ENCODE measurements around the gene RIN3.

GRCh38 chr14:92704821-92705220 lies 191.2 kb downstream of the RIN3 start:
- TF ChIP-seq CTCF (IDR thresholded peaks at IDR 0.05) (no peak), POLR2AphosphoS5 (IDR thresholded peaks at IDR 0.05; ENCODE audit: low read depth, low read length) (no peak), TCF7L2 (IDR thresholded peaks at IDR 0.05; ENCODE audit: low read depth, low read length) (no peak), SIN3A (IDR thresholded peaks at IDR 0.05; ENCODE audit: borderline replicate concordance, insufficient read depth, low read depth, low read length) (no peak), REST (IDR thresholded peaks at IDR 0.05; ENCODE audit: insufficient read depth in 1 of 2, low read depth in 2 of 2, low read length in 1 of 2) (no peak)

Measured in Panc1 (cell line).